Measurements from ENCODE around the gene NDUFAB1.

NDUFAB1 gene

DNA sequence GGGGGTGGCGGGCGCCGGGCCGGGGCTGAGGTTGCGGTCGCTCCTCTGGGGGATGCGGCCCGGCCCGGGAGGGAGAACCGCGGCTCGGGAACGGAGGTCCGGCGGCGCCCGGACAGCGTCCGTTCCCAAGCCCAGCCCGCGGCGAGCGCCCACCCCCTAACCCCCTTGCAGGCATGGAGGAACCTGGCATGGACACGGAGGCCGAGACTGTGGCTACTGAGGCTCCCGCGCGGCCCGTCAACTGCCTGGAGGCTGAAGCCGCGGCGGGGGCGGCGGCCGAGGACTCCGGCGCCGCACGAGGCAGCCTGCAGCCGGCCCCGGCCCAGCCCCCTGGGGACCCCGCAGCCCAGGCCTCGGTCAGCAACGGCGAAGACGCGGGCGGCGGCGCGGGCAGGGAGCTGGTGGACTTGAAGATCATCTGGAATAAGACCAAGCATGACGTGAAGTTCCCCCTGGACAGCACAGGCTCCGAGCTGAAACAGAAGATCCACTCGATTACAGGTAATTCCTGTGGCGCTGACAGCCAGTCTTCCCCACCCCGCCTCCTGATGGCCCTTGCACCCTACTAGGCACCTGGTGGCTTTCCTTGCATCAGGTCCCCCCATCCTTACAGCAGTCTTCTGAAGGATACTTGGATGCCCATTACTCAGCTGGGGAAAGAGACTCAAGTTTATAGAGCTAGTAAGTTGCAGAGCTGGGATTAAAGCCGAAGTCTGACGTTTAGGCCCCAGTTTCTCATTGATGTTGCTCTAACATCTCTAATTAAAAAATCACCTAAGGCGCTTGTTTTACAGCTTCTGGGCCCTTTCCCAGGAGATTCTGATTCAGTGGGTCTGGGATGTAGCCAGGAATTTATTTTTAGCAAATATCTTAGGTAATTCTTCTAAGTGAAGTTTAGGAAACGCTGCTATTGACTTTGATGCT lies 38.1 kb downstream of the NDUFAB1 start:
- peak; percentile 38 for ATAC-seq
- TF ChIP-seq, protein P1, sequence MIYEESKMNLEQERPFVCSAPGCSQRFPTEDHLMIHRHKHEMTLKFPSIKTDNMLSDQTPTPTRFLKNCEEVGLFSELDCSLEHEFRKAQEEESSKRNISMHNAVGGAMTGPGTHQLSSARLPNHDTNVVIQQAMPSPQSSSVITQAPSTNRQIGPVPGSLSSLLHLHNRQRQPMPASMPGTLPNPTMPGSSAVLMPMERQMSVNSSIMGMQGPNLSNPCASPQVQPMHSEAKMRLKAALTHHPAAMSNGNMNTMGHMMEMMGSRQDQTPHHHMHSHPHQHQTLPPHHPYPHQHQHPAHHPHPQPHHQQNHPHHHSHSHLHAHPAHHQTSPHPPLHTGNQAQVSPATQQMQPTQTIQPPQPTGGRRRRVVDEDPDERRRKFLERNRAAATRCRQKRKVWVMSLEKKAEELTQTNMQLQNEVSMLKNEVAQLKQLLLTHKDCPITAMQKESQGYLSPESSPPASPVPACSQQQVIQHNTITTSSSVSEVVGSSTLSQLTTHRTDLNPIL (CRISPR knock-in tag; IDR thresholded peaks at IDR 0.05; ENCODE audit: low read depth) = no peak
- no peak for TF ChIP-seq TCF4 (CRISPR knock-in tag; IDR thresholded peaks at IDR 0.05; ENCODE audit: borderline replicate concordance)
- TF ChIP-seq GLIS3 (CRISPR knock-in tag; IDR thresholded peaks at IDR 0.05) = no peak
- TF ChIP-seq, protein P2, sequence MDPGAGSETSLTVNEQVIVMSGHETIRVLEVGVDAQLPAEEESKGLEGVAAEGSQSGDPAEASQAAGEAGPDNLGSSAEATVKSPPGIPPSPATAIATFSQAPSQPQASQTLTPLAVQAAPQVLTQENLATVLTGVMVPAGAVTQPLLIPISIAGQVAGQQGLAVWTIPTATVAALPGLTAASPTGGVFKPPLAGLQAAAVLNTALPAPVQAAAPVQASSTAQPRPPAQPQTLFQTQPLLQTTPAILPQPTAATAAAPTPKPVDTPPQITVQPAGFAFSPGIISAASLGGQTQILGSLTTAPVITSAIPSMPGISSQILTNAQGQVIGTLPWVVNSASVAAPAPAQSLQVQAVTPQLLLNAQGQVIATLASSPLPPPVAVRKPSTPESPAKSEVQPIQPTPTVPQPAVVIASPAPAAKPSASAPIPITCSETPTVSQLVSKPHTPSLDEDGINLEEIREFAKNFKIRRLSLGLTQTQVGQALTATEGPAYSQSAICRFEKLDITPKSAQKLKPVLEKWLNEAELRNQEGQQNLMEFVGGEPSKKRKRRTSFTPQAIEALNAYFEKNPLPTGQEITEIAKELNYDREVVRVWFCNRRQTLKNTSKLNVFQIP (CRISPR knock-in tag; IDR thresholded peaks at IDR 0.05; ENCODE audit: borderline replicate concordance, low read depth) = no peak
- no peak for TF ChIP-seq BACH2 (CRISPR knock-in tag; IDR thresholded peaks at IDR 0.05; ENCODE audit: borderline replicate concordance)
- no peak for TF ChIP-seq ZNF8 (CRISPR knock-in tag; IDR thresholded peaks at IDR 0.05)
- no peak for TF ChIP-seq ZC3H10 (CRISPR knock-in tag; IDR thresholded peaks at IDR 0.05)
- TF ChIP-seq ZFP3 (CRISPR knock-in tag; IDR thresholded peaks at IDR 0.05) = no peak
- no peak for TF ChIP-seq CSDC2 (CRISPR knock-in tag; IDR thresholded peaks at IDR 0.05)
- TF ChIP-seq, protein P3, sequence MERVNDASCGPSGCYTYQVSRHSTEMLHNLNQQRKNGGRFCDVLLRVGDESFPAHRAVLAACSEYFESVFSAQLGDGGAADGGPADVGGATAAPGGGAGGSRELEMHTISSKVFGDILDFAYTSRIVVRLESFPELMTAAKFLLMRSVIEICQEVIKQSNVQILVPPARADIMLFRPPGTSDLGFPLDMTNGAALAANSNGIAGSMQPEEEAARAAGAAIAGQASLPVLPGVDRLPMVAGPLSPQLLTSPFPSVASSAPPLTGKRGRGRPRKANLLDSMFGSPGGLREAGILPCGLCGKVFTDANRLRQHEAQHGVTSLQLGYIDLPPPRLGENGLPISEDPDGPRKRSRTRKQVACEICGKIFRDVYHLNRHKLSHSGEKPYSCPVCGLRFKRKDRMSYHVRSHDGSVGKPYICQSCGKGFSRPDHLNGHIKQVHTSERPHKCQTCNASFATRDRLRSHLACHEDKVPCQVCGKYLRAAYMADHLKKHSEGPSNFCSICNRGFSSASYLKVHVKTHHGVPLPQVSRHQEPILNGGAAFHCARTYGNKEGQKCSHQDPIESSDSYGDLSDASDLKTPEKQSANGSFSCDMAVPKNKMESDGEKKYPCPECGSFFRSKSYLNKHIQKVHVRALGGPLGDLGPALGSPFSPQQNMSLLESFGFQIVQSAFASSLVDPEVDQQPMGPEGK (CRISPR knock-in tag; IDR thresholded peaks at IDR 0.05; ENCODE audit: borderline replicate concordance) = no peak
- no peak for TF ChIP-seq TOX (CRISPR knock-in tag; IDR thresholded peaks at IDR 0.05; ENCODE audit: borderline replicate concordance)
- TF ChIP-seq OSR1 (CRISPR knock-in tag; IDR thresholded peaks at IDR 0.05) = no peak
- no peak for TF ChIP-seq ARNTL (CRISPR knock-in tag; IDR thresholded peaks at IDR 0.05; ENCODE audit: borderline replicate concordance, low read depth)
- TF ChIP-seq ESRRG (CRISPR knock-in tag; IDR thresholded peaks at IDR 0.05) = no peak
- TF ChIP-seq, protein P4, sequence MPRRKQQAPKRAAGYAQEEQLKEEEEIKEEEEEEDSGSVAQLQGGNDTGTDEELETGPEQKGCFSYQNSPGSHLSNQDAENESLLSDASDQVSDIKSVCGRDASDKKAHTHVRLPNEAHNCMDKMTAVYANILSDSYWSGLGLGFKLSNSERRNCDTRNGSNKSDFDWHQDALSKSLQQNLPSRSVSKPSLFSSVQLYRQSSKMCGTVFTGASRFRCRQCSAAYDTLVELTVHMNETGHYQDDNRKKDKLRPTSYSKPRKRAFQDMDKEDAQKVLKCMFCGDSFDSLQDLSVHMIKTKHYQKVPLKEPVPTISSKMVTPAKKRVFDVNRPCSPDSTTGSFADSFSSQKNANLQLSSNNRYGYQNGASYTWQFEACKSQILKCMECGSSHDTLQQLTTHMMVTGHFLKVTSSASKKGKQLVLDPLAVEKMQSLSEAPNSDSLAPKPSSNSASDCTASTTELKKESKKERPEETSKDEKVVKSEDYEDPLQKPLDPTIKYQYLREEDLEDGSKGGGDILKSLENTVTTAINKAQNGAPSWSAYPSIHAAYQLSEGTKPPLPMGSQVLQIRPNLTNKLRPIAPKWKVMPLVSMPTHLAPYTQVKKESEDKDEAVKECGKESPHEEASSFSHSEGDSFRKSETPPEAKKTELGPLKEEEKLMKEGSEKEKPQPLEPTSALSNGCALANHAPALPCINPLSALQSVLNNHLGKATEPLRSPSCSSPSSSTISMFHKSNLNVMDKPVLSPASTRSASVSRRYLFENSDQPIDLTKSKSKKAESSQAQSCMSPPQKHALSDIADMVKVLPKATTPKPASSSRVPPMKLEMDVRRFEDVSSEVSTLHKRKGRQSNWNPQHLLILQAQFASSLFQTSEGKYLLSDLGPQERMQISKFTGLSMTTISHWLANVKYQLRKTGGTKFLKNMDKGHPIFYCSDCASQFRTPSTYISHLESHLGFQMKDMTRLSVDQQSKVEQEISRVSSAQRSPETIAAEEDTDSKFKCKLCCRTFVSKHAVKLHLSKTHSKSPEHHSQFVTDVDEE (CRISPR knock-in tag; IDR thresholded peaks at IDR 0.05) = no peak
- no peak for TF ChIP-seq ZNF70 (CRISPR knock-in tag; IDR thresholded peaks at IDR 0.05)
- no peak for TF ChIP-seq ISL1 (CRISPR knock-in tag; IDR thresholded peaks at IDR 0.05)
- TF ChIP-seq, protein P5, sequence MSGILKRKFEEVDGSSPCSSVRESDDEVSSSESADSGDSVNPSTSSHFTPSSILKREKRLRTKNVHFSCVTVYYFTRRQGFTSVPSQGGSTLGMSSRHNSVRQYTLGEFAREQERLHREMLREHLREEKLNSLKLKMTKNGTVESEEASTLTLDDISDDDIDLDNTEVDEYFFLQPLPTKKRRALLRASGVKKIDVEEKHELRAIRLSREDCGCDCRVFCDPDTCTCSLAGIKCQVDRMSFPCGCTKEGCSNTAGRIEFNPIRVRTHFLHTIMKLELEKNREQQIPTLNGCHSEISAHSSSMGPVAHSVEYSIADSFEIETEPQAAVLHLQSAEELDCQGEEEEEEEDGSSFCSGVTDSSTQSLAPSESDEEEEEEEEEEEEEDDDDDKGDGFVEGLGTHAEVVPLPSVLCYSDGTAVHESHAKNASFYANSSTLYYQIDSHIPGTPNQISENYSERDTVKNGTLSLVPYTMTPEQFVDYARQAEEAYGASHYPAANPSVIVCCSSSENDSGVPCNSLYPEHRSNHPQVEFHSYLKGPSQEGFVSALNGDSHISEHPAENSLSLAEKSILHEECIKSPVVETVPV (CRISPR knock-in tag; IDR thresholded peaks at IDR 0.05) = no peak
- no peak for TF ChIP-seq RARB (CRISPR knock-in tag; IDR thresholded peaks at IDR 0.05)
- no peak for TF ChIP-seq ZNF565 (CRISPR knock-in tag; conservative IDR thresholded peaks at IDR 0.05; ENCODE audit: low read depth)

DNA sequence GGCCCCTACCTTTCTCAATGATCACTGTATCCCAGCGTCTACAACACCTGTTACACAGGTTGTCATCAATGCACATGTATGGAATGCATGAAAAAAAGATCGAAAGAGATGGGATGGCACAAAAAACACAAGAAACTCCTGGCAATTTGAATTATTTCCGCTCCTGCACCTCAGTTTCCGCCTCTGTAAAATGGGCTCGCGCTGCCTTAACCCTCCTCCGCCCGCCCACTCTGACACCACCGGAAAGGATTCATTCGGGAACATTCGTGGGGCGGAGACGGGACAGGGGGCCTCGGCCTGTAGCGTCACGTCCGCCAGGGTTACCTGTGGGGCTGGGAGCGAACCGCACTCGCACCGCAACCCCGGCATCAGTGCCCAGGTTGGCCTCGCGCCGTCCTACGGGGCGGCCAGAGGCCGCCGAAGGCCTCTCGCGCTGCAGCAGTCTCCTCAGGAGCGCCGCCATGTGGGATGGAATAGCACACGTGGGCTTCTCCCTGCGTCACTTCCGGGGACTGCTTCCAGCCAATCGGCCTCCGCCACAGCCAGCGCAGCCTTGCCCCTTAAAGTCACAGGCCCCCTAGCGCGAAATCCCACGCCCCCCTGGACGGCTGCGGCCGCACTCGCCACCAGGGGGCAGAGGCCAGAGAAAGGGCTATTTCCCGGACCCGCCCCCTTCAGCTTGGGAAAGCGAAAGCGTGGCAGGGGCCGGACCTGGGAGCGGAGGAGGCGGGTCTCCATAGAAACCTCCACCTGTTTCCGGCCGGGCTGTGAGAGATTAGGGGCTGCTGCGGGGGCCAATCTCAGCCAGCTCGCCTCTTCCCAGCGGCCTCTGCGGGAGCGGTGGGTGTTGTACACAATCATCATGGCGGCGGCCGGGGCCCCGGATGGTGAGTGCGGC lies 39.0 kb downstream of the NDUFAB1 start, which contains the start of the genes EARS2 and UBFD1:
Gene EARS2, minus strand, starts transcription at position 470 of the 898 bp plus-strand sequence. Its CDS starts 7 bp downstream, at position 463.
Gene UBFD1, plus strand, starts transcription at position 847 of the 898 bp plus-strand sequence. Its CDS starts 16 bp downstream, at position 863.
- ATAC-seq = peak; percentile 98

More for the DNA sequence above, 39.0 kb downstream of the NDUFAB1 start, which contains the start of the genes EARS2 and UBFD1:
- TF ChIP-seq PPARA (CRISPR knock-in tag; IDR thresholded peaks at IDR 0.05; ENCODE audit: borderline replicate concordance) (no peak; the same call in 1 of the 2 replicates), TCF4 (CRISPR knock-in tag; IDR thresholded peaks at IDR 0.05; ENCODE audit: borderline replicate concordance) (0 out of 2 replicates have a peak, but pooled peaks have one; percentile 7), SNAI2 (CRISPR knock-in tag; IDR thresholded peaks at IDR 0.05) (peak; percentile 17; the same call in 1 of the 2 replicates), RARB (CRISPR knock-in tag; IDR thresholded peaks at IDR 0.05) (no peak), ZNF70 (CRISPR knock-in tag; IDR thresholded peaks at IDR 0.05) (peak; percentile 88), ISL1 (CRISPR knock-in tag; IDR thresholded peaks at IDR 0.05) (0 out of 2 replicates have a peak, but pooled peaks have one; percentile 13), ZNF8 (CRISPR knock-in tag; IDR thresholded peaks at IDR 0.05) (peak; percentile 38; the same call in 1 of the 2 replicates)
- TF ChIP-seq, protein P4 (CRISPR knock-in tag; IDR thresholded peaks at IDR 0.05) = 0 out of 2 replicates have a peak, but pooled peaks have one; percentile 25
